ENCODE data around the gene SPEF2. TPM values are rescaled to one million over a fixed set of nuclear protein-coding genes. Genes with fewer than 3 reads are reported as not detected.
A peak's percentile ranks its signal among the peaks of the same experiment; 100 is the strongest.
"Not testable (repeated sequence)": the region's sequence is repeated elsewhere in the genome, so short reads cannot be mapped to it uniquely, and the experiment has no call there.

Gene SPEF2
- total RNA-seq, 2 donors from 2014 or later: 2.6 to 2.8 TPM

DNA sequence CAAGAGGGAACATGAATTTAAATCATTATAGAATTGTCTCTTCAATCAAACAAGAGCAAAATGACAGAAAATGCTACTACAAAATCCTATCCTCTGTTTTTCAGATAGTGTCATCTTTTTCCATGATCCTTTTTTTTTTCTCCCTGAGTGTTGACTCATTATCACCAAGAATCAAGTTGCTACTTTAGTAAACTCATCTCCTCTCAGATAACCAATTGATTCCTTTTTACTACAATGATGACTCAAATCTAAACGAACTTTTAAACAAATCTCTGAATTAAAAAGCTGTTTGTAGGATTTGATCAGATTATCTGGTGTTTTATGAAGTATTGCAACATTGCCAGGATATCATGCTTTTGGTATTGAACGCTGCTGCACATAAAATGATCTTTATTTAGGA is 215.1 kb downstream of the SPEF2 start:
- DNase-seq: no peak
- no peak for ATAC-seq
- intact Hi-C loops (cut with DNase I): no loop called here

DNA sequence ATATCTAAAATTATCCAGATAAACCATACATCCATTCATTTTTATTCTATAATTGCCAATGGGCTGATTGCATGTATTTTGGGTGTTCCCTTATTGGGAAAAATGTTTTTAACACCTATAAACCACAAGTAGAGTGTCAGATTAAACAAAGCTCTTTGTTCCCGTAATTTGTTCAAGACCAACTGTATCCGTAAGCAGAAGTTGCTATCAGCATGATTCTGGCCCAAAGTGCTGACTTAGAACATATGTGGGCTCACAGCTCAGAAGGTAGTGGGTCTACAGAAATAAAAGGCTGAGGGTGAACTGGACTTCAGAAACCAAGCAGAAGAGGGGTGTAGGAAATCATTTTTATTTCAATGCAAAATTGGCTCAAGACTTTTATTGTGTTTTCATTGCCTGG is 215.6 kb downstream of the SPEF2 start:
- intact Hi-C loops (cut with DNase I): no loop called here
- ATAC-seq (no peak), DNase-seq (no peak)

DNA sequence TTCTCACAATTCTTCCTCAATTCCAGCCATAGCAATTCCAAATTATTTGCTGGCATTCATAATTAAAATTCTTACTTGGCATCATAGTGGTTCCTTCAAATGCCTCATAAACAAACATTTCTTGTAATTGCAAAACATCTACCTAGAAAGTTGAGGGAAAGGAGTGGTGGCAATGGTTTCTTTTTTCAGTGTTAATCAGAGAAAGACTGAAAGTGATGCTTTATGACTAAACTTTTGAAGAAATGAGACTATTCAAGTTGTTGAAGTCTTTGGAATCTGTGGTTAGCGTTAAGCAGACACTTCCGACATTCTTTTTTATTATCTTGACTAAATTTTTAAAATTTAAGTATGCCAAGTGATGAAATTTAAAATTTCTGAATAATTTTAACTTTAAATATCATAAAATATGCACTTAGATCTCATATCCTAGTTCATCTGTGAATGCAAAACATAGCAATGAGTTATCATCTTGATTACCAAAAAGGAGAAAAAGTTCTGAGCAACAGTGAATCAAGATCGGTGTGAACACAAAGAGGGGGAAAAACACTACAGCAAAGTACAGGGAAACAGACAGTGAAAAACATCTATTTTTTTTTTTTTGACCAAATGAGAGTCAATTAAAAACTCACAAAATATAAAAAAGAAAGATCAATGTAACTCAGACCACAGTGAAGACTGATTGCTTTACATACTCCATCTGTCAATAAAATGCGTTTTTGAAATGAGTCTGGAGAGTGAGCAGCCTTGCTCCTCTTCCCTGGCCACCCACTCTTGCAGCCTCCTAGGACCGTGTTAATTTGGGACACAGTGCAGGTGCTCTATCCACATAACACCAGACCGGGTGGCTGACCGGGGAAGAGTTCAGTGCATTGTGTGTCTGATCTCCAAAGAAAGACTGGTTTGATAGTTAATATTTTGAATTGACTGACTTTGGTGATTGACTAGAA is 218.4 kb downstream of the SPEF2 start:
- intact Hi-C loops (cut with DNase I): no loop called here
- DNase-seq: no peak
- no peak for ATAC-seq

DNA sequence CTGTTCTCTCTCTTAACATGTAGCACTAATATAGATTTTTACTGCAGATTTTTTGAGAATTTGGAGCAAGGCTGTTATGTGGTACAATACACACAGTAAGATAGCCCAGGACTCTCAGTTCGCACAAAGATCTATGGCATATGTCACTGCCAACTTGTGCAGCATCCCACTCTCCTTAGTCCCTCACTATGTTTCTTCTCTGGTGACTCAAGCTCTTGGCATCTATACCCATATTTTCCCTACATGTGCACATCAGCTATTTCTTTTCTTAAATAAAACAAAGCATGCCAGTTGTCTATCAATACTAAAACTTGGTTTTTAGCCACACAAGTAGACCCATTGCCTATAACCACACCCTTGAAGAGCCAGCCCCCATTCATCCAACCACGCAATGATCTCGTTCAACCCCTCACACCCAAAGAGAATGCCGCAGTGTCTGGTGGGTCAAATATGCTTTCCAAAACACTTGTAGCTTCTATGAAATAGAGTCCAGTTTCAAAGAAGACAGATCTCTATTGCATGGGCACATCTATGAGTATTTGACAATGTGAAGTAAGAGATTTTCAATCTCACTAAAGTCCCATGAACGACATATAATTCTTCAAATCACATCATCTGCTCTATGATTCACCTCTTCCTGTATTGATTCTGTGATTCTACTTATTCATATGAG is 220.8 kb downstream of the SPEF2 start:
- ATAC-seq (no peak), DNase-seq (no peak)
- intact Hi-C loops (cut with DNase I): no loop called here

DNA sequence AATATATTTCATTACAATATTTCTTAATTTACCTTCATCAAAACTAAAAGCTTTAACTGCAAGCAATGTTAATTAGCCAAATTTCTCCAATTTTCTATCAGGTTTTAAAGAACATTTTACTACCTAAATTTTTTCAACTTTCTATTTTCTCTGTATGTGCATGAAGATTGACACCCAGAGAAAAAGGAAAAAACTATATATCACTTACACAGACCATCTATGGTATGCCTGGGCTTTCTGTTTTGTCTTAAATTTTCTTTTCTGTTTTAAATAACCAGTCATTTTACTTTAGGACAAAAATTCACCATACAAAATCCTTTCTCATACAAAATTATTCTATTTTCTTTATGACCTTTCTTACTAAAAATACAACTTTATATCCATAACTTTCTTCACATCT is 225.2 kb downstream of the SPEF2 start:
- intact Hi-C loops (cut with DNase I): no loop called here
- no peak for ATAC-seq
- DNase-seq: no peak

DNA sequence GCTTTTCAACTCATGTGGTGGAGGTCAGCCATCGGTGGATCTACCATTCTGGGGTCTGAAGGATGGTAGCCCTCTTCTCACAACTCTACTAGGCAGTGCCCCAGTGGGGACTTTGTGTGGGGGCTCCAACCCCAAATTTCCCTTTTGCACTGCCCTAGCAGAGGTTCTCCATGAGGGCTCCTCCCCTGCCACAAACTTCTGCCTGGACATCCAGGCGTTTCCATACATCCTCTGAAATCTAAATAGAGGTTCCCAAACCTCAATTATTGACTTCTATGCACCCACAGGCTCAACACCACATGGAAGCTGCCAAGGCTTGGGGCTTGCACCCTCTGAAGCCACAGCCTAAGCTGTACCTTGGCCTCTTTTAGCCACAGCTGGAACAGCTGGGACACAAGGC is 227.8 kb downstream of the SPEF2 start:
- intact Hi-C loops (cut with DNase I): not testable (repeated sequence)

DNA sequence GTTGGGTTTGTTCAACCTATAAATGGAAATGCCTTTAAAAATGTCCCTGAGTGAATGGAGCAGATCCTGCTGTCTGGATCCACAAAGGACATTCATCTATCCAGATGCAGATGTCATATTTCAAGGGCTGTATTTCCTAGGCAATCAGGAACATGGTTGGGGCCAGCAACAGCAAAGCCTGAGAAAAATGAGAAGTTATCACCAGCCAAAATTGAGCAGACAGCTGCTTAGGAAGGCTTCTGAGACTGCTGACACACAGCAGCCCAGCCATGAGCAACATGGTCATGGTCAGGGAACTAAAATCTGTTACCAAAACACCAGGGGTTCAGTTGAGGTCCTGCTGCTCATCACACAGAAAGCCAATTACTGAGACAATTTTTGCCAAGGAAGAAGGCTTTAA is 229.8 kb downstream of the SPEF2 start:
- no peak for DNase-seq
- ATAC-seq: no peak
- intact Hi-C loops (cut with DNase I): no loop called here

More for the DNA sequence above, 227.8 kb downstream of the SPEF2 start:
- ATAC-seq, DNase-seq: not testable (repeated sequence)

DNA sequence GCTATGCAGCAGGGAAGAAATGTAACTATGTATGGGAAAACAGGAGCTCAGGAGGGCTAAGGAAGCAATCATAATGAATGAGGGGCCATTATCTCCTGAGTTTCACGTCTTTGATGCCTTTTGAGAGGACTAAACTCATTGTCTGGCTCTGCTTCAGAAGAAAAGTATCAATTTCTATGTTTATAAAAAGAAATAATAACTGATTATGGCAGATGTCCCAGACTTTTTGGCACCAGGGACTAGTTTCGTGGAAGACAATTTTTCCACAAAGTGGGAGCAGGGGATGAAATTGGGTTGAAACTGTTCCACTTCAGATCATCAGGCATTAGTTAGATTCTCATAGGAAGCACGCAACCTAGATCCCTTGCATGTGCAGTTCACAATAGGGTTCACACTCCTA is 230.3 kb downstream of the SPEF2 start:
- no peak for ATAC-seq
- intact Hi-C loops (cut with DNase I): no loop called here
- DNase-seq: no peak

DNA sequence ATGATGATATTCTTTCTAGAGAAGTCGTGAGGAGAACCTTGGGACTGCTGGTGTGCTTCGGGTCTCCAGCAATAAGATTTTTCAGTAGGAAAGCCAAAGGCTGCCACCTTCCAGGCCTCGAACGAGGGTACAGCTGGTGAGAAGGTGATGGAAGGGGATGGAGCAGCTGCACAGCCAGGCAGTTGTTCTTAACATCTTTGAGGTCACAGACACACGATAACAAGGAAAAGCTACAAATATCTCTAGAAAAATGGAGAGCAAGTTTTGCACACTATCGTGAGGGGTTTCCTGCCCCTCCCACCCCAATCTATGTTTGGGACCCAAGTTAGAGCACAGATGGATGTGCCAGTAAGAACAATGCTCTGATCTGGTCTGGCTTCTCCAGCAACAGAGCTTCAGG is 232.2 kb downstream of the SPEF2 start:
- intact Hi-C loops (cut with DNase I): no loop called here
- ATAC-seq (no peak), DNase-seq (no peak)

DNA sequence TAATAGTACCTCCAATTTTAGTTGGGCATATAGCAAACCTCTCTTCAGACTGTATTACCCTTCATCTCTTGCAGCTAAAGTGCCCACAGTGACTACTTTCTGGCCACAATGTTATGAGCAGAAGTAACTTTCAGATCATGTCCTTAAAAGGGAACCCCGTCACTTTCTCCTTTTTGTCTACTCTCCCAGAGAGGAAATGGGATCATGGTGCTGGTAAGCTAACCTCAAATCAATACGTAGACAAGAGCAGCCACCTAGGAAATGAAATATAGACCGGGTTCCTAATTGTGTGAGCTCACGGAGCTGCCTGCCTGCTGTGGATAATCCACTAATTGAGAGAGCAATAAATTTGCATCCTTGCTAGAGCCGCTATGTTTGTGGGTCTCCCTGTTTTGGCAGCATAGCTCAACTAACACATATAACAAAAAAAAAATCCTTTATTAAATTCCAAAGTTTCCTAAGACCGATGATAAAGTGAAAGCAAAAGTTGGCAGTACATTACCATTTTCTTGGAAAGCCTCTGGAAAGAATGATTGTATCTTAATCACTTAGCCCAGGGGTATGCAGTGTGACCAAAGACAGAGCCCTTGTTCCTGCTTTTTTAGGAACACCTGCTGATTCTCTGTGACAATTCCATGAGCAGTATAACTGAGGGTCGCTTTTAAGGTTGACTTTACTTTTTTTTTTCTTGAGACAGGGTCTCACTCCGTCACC is 233.5 kb downstream of the SPEF2 start:
- ATAC-seq: peak in 1 of 2 donors; percentile 18
- intact Hi-C loops (cut with DNase I): no loop called here
- no peak for DNase-seq

DNA sequence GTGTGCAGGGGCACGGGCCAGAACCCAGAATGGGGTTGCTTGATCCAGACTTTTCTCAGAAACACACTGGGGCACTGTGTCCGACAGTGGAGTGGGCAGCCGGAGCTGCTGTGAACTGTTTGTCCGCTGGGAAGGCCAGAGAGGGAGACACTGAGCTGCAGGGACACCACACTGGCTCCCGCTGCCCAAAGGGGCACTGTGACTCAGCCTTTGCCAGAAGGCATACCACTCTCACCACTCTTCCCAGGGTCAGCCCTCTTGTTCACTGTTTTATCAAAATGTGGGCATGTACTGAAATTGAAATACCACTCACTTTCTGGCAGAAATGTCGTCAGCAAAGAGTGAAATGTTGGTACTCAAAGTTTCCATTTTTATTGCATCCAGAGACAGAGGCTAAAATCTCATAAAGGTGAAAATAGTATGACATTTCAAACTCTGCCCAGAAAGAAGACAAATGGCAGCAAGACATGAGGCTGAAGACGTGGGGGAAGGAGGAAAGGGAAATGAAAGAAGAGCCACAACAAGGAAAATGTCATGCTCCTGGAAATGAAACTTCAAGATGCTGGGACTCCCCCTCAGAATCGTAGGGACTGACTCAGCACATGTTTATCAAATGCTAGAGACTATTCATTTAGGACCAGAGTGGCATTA is 234.5 kb downstream of the SPEF2 start:
- DNase-seq: no peak
- intact Hi-C loops (cut with DNase I): no loop called here
- no peak for ATAC-seq

DNA sequence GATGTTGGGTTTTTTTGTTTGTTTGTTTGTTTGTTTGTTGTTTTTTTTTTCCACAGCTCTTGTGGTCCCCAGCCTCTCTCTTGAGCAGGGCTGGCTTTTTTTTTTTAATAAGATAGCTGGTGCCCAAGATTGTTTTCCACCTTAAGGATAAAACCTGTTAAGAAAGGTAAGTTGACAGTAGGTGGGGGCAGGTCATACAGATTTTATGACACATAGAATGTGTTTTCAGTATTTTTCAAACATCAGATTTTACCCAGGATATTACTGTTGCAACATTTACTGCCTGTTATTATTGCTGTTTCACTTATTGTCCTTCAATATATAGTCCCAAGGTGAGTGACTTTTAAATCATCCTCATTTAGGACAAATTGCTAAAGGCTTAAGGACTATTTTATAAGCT is 235.1 kb downstream of the SPEF2 start:
- DNase-seq (no peak), ATAC-seq (no peak)
- intact Hi-C loops (cut with DNase I): no loop called here

DNA sequence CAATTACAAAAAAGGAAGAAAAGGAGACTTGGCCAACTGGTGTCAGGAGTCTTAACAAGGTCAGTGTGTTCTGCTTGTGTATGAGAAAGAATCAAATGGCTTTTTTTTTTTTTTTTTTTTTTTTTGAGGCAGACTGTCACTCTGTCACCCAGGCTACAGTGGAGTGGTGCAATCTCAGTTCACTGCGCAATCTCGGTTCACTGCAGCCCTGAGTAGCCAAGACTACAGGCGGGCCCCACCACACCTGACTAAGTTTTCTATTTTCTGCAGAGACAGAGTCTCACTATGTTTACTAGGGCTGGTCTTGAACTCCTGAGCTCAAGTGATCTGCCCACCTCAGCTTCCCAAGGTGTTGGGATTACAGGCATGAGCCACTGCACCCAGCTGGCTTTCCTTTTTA is 236.0 kb downstream of the SPEF2 start:
- ATAC-seq (peak; percentile 41 to 43), DNase-seq (no peak)
- intact Hi-C loops (cut with DNase I): no loop called here

DNA sequence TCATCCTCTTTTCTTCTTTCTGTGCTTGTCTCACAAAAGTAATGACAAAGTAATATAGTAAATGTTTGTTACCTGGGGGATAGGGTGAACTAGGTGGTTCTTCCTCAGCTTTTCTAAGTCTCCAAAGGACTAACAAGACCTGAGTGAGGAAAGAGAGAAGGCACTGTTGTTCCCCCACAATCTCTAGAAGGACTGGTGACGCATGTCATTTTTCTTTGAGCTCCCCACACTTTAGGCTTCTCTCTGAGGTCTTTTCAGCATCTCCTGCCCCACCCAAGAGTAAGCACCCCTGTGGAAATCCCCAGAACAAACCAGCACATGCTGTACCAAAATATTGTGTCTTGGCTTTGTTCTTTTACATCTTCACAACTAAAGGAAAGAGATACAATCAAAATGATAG is 236.6 kb downstream of the SPEF2 start:
- ATAC-seq (peak; percentile 33 to 50), DNase-seq (no peak)
- intact Hi-C loops (cut with DNase I): no loop called here

DNA sequence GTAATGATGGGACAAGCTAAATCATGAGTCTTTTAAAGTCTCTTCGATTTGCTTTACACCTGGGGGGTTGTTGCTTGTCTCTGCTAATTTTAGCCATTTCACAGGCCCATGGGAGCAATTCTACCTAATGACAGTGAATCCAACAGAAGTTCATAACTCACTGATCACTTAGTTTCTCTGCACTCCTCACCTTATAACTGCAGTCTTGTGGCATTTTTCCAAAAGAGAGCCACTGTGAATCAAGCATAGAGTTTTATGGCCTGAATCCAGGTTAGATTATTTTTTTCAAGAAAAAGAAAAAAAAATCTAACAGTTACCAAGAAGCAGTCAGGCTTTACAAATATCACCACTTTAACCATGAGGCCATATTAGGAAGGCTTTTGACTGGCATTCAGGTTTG is 237.5 kb downstream of the SPEF2 start:
- DNase-seq (no peak), ATAC-seq (no peak)
- intact Hi-C loops (cut with DNase I): no loop called here

DNA sequence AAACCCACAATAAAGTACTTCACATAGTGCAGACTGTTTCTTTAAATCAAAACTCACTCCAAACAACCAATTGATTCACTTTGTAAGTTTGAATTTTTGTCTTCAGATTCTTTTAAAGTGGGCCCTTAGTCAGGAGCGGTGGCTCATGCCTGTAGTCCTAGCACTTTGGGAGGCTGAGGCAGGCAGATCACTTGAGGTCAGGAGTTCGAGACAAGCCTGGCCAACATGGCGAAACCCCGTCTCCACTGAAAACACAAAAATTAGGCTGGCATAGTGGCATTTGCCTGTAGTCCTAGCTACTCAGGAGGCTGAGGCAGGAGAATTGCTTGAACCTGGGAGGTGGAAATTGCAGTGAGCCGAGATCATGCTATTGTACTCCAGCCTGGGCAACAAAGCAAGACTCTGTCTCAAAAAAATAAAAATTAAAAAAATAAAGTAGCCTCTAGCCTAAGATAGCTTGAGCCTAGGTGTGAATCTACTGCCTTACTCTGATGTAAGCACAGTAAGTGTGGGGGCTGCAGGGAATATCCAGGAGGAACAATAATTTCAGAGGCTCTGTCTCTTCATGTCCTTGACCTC is 238.6 kb downstream of the SPEF2 start:
- ATAC-seq; intact Hi-C loops (cut with DNase I); DNase-seq: not testable (repeated sequence)

DNA sequence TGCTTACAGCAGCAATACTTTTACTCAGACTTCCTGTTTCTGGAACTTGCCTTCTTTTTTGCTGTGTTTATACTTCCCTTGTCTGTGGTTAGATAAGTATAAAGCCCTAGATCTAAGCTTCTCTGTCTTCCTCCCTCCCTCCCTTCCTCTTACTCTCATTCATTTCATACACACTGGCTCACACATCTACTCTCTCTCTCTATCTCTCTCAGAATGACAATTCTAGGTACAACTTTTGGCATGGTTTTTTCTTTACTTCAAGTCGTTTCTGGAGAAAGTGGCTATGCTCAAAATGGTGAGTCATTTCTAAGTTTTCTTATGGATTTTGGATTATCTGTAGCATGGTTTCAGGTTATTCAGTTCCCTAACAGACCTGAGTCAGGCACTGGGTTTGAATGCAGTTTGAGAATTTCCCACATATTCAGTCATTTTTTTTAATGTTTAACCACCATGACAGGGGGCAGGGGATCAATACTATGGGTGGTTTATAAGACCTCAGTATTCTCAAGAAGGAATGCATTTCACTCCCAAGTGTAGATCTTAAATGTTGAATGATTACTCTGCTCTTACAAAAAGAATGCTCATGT is 239.2 kb downstream of the SPEF2 start, which contains the start of gene IL7R:
IL7R (plus strand) TSS at position 127 of the 587 bp plus-strand sequence; CDS start at position 214, 87 bp downstream.
- no peak for DNase-seq
- peak; percentile 52 to 55 for ATAC-seq
- intact Hi-C loops (cut with DNase I): no loop called here

DNA sequence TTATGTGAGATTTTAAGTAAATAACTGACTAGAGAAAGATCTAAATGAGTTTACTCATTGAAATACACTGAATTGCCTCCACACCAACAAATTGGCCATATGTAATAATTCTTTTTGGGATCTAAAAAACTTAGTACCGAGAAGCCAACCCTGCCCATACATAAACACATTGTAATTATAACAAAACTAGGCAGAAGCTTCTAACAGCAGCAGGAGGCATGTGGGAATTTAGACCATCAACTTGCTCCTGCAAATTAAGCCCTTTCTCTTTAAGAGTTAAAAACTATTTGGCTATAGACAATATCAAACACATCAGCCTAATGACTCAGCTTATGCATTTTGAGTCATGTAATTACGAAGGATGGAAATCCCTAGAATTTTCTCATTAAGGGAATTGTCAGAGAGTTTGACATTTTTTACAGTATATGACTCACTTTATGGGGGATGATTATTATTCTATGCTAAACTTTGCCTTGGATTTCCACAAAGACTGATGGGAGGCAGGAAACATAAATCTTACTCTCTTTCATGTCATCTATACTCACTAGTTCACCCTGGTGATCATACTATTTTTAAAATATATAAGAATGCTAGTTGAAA is 240.0 kb downstream of the SPEF2 start:
- intact Hi-C loops (cut with DNase I): no loop called here
- DNase-seq (no peak), ATAC-seq (peak in 1 of 2 donors; percentile 61)
